NB4 (cell line): ENCODE data around the gene VRK3.

ENCODE experiments used
- POLR2A ChIP-seq: IDR thresholded peaks from 2 replicates; pipeline ENCODE4 v1.6.1; 2011; ENCODE audit warnings: mild to moderate bottlenecking; ENCODE audit not compliant: insufficient read length; ENCODE audit errors: extremely low read depth
- TF ChIP-seq, protein P1 (sequence below): IDR thresholded peaks from one replicate; pipeline ENCODE4 v1.5.1; 2012; ENCODE audit warnings: low read depth, low read length
- TF ChIP-seq, protein P2 (sequence below): IDR thresholded peaks from 2 replicates; pipeline ENCODE4 v1.6.1; 2011; ENCODE audit warnings: low read depth, low read length

DNA sequence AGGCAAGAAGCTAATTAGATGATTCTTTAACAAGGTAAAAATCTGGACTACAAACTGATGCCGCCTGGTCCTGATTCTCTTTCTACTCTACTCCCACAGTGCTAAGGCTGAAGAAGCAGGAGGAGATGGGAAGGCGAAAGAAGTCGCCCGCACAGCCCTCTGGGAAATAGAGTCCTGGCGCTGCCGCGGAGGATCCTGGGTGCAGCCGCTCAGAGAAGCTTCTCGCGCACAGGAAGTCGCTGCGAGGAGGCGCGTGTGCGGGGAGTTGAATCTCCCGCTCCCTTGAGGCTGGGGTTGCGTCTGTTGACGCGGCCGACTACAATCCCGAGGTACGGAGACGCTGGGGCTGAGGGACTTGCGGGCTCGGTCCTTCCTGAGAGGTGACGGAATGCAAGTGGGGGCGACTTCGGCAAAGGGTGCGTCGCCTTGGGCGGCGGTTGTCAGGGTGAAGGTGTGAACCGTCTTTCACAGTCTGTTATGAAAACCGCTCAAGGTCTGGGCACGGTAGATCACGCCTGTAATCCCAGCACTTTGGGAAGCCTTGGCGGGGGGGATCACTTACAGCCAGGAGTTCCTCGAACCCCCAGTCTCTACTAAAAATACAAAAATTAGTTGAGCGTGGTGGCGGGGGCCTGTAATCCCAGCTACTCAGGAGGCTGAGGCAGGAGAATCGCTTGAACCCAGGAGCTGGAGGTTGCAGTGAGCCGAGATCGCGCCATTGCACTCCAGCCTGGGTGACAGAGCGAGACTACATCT, 800 bp upstream of the VRK3 start, which contains the start of gene ZNF473:
- TF ChIP-seq, protein P1, sequence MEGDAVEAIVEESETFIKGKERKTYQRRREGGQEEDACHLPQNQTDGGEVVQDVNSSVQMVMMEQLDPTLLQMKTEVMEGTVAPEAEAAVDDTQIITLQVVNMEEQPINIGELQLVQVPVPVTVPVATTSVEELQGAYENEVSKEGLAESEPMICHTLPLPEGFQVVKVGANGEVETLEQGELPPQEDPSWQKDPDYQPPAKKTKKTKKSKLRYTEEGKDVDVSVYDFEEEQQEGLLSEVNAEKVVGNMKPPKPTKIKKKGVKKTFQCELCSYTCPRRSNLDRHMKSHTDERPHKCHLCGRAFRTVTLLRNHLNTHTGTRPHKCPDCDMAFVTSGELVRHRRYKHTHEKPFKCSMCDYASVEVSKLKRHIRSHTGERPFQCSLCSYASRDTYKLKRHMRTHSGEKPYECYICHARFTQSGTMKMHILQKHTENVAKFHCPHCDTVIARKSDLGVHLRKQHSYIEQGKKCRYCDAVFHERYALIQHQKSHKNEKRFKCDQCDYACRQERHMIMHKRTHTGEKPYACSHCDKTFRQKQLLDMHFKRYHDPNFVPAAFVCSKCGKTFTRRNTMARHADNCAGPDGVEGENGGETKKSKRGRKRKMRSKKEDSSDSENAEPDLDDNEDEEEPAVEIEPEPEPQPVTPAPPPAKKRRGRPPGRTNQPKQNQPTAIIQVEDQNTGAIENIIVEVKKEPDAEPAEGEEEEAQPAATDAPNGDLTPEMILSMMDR: no peak
- TF ChIP-seq POLR2A: peak; percentile 79
- TF ChIP-seq, protein P2, sequence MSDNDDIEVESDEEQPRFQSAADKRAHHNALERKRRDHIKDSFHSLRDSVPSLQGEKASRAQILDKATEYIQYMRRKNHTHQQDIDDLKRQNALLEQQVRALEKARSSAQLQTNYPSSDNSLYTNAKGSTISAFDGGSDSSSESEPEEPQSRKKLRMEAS: peak; percentile 91
